GM23338 (cell line): ENCODE results near the gene UBE2E2.

Experiments
- CREB1 ChIP-seq: fragments of 250-450 bp; sonication (Bioruptor Pico); IDR thresholded peaks from 2 replicates; pipeline ENCODE4 v1.5.0; 2020; ENCODE audit warnings: low read depth, mild to moderate bottlenecking, moderate library complexity
- CTCF ChIP-seq, 2 experiments: fragments of 200-600 bp in 1 of 2; sonication (generic) in 1 of 2; conservative IDR thresholded peaks; 2 replicates each; pipeline versions ENCODE4 v1.5.1 to v1.6.1; 2016 to 2017; ENCODE audit warnings: antibody characterized with exemption in 2 of 2, low read depth in 2 of 2, mild to moderate bottlenecking in 2 of 2, moderate library complexity in 1 of 2
- EZH2 ChIP-seq: fragments of 200-600 bp; sonication (generic); IDR thresholded peaks from one replicate; pipeline ENCODE4 v1.8.0; 2017; ENCODE audit warnings: antibody characterized with exemption, mild to moderate bottlenecking, low read depth; ENCODE audit not compliant: unreplicated experiment
- EZH2phosphoT487 ChIP-seq: fragments of 200-600 bp; sonication (generic); IDR thresholded peaks from one replicate; pipeline ENCODE4 v1.8.1; 2018; ENCODE audit warnings: antibody characterized with exemption; ENCODE audit not compliant: unreplicated experiment
- JUNB ChIP-seq: IDR thresholded peaks from one replicate; pipeline ENCODE4 v1.6.1; 2016; ENCODE audit warnings: antibody characterized with exemption; ENCODE audit not compliant: unreplicated experiment
- POLR2AphosphoS5 ChIP-seq: IDR thresholded peaks from 2 replicates; pipeline ENCODE4 v1.6.1; 2016; ENCODE audit warnings: antibody characterized with exemption, low read depth
- REST ChIP-seq: IDR thresholded peaks from one replicate; pipeline ENCODE4 v1.6.1; 2018; ENCODE audit warnings: antibody characterized with exemption; ENCODE audit not compliant: unreplicated experiment
- STAT1 ChIP-seq: IDR thresholded peaks from one replicate; pipeline ENCODE4 v1.6.1; 2016; ENCODE audit warnings: antibody characterized with exemption; ENCODE audit not compliant: unreplicated experiment
- ZNF114 ChIP-seq: fragments of 250-450 bp; sonication (Bioruptor Pico); IDR thresholded peaks from 2 replicates; pipeline ENCODE4 v1.5.0; 2020; ENCODE audit warnings: mild to moderate bottlenecking, moderate library complexity
- ZNF462 ChIP-seq: fragments of 250-450 bp; sonication (Bioruptor Pico); IDR thresholded peaks from 2 replicates; pipeline ENCODE4 v1.5.0; 2020; ENCODE audit warnings: mild to moderate bottlenecking, moderate library complexity
- TF ChIP-seq, protein P1 (sequence below): IDR thresholded peaks from 2 replicates; pipeline ENCODE4 v1.6.1; 2016; ENCODE audit warnings: antibody characterized with exemption

DNA sequence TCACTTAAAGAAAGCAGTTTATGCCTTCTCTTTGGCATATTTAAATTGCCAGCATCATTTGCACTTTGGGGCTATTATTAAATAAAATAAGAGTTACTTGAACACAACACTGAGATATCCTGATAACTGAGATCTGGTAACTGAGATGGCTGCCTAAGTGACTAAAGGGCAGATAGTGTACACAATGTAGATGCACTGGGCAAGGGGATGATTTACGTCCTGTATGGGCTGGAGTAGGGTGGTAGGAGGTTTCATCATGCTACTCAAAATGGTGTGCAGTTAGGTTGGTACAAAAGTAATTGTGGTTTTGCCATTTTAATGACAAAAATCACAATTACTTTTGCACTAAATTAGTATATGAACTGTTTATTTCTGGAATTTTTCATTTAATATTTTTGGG lies 196.1 kb downstream of the UBE2E2 start:
- no peak for TF ChIP-seq POLR2AphosphoS5
- TF ChIP-seq STAT1: no peak
- no peak for TF ChIP-seq CTCF (conservative IDR thresholded peaks at IDR 0.05; ENCODE audit: low read depth in 2 of 2)
- no peak for TF ChIP-seq EZH2
- TF ChIP-seq REST: no peak
- TF ChIP-seq CREB1 (CRISPR knock-in tag): no peak
- no peak for TF ChIP-seq EZH2phosphoT487
- TF ChIP-seq JUNB: no peak
- TF ChIP-seq ZNF462: no peak
- TF ChIP-seq ZNF114: no peak
- TF ChIP-seq, protein P1, sequence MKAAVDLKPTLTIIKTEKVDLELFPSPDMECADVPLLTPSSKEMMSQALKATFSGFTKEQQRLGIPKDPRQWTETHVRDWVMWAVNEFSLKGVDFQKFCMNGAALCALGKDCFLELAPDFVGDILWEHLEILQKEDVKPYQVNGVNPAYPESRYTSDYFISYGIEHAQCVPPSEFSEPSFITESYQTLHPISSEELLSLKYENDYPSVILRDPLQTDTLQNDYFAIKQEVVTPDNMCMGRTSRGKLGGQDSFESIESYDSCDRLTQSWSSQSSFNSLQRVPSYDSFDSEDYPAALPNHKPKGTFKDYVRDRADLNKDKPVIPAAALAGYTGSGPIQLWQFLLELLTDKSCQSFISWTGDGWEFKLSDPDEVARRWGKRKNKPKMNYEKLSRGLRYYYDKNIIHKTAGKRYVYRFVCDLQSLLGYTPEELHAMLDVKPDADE: no peak
